Fibroblast of mammary gland (primary cell): ENCODE measurements around the gene NABP1.

Experiments
- DNase-seq: peaks from one replicate; pipeline ENCODE4 v3.0.0-alpha.2; 2010; ENCODE audit warnings: low read depth
- H3K4me3 ChIP-seq: 2 replicates; pipeline ENCODE4 v1.5.1; 2011; ENCODE audit warnings: low read depth, mild to moderate bottlenecking, low read length, moderate library complexity; ENCODE audit not compliant: control insufficient read depth
- TF ChIP-seq, protein P1 (sequence below): conservative IDR thresholded peaks from 2 replicates; pipeline ENCODE4 v1.5.1; 2011; ENCODE audit warnings: low read depth, low read length, inconsistent platforms; ENCODE audit not compliant: control insufficient read depth, insufficient read depth

The NABP1 gene

GRCh38 chr2:191696001-191696400 lies 18.1 kb downstream of the NABP1 start:
- peak; percentile 98 for DNase-seq
- TF ChIP-seq, protein P1, sequence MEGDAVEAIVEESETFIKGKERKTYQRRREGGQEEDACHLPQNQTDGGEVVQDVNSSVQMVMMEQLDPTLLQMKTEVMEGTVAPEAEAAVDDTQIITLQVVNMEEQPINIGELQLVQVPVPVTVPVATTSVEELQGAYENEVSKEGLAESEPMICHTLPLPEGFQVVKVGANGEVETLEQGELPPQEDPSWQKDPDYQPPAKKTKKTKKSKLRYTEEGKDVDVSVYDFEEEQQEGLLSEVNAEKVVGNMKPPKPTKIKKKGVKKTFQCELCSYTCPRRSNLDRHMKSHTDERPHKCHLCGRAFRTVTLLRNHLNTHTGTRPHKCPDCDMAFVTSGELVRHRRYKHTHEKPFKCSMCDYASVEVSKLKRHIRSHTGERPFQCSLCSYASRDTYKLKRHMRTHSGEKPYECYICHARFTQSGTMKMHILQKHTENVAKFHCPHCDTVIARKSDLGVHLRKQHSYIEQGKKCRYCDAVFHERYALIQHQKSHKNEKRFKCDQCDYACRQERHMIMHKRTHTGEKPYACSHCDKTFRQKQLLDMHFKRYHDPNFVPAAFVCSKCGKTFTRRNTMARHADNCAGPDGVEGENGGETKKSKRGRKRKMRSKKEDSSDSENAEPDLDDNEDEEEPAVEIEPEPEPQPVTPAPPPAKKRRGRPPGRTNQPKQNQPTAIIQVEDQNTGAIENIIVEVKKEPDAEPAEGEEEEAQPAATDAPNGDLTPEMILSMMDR = no peak
- H3K4me3 ChIP-seq = no peak overlapping the region

DNA sequence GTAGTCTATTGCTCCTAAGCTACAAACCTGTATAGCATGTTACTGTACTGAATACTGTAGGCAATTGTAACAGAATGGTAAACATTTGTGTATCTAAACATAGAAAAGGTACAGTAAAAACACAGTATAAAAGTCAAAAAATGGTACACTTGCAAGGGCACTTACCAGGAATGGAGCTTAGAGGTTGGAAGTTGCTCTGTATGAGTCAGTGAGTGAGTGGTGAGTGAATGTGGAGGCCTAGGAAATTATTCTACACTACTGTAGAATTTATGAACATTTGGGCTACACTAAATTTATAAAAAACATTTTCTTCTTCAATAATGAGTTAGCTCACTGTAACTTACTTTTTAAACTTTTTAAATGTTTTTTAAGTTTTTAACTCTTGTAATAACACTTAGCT lies 19.0 kb downstream of the NABP1 start:
- no peak for DNase-seq
- TF ChIP-seq, protein P1 = no peak

GRCh38 chr2:191697870-191698269 lies 19.9 kb downstream of the NABP1 start:
- no peak for DNase-seq
- H3K4me3 ChIP-seq = no peak overlapping the region
- TF ChIP-seq, protein P1 = no peak

More for the DNA sequence above, 19.0 kb downstream of the NABP1 start:
- H3K4me3 ChIP-seq = no peak overlapping the region

- TF ChIP-seq, protein P1 = no peak
- H3K4me3 ChIP-seq = no peak overlapping the region
- no peak for DNase-seq
These were observed 21.5 kb downstream of the NABP1 start for GRCh38 chr2:191699341-191699945.

DNA sequence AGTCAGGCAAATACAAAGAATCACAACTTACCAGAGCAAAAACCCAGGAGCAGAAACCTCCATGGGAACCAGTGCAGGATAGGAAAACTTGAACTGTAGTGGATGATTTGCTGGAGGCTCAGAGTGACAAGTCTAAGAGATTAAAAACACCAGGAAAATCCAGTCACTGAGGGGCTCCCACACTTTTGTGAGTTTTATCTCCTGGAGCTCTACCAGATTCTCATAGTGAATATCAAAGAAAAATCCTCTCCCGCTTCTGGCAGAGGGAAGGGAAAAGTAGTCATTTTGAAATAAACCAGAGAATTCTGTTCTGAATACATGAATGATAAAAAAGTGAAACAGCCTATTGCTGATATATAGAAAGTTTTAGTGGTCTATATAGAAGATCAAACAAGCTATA lies 23.1 kb downstream of the NABP1 start:
- H3K4me3 ChIP-seq = no peak overlapping the region
- no peak for DNase-seq
- TF ChIP-seq, protein P1 = no peak

GRCh38 chr2:191701696-191702095 lies 23.8 kb downstream of the NABP1 start:
- peak; percentile 72 for DNase-seq
- TF ChIP-seq, protein P1 = no peak
- H3K4me3 ChIP-seq = no peak overlapping the region
